SJCRH30 (cell line): Measurements from ENCODE around the gene RAMP1. TPM values are rescaled to one million over a fixed set of nuclear protein-coding genes. Genes with fewer than 3 reads are reported as not detected.
"Not testable (repeated sequence)": the region's sequence is repeated elsewhere in the genome, so short reads cannot be mapped to it uniquely, and the experiment has no call there.

Experiments used
- DNase-seq, 2 experiments: peaks; one replicate each; pipeline ENCODE4 v3.0.0-alpha.2; 2015 to 2020
- H3K27ac ChIP-seq: fragments of 250-450 bp; sonication (Bioruptor Pico); 2 replicates; pipeline ENCODE4 v1.5.1; 2020; ENCODE audit warnings: mild to moderate bottlenecking, moderate library complexity
- H3K27me3 ChIP-seq: fragments of 250-450 bp; sonication (Bioruptor Pico); 2 replicates; pipeline ENCODE4 v1.5.1; 2020; ENCODE audit warnings: mild to moderate bottlenecking, moderate library complexity
- H3K36me3 ChIP-seq: fragments of 250-450 bp; sonication (Bioruptor Pico); 2 replicates; pipeline ENCODE4 v1.5.1; 2020; ENCODE audit warnings: mild to moderate bottlenecking, moderate library complexity
- H3K4me1 ChIP-seq: fragments of 250-450 bp; sonication (Bioruptor Pico); 2 replicates; pipeline ENCODE4 v1.5.1; 2020; ENCODE audit warnings: mild to moderate bottlenecking, moderate library complexity
- H3K4me3 ChIP-seq: fragments of 250-450 bp; sonication (Bioruptor Pico); 2 replicates; pipeline ENCODE4 v1.5.1; 2020; ENCODE audit warnings: mild to moderate bottlenecking, moderate library complexity
- H3K9me3 ChIP-seq: fragments of 250-450 bp; sonication (Bioruptor Pico); replicated peaks from 2 replicates; pipeline ENCODE4 v1.5.1; 2020; ENCODE audit warnings: mild to moderate bottlenecking, moderate library complexity
- total RNA-seq: library from RNA; depleted of rRNA; stranded (reverse); fragments of >200 nt; shearing (Covaris generic); gene quantifications from 2 replicates; pipeline ENCODE4 v1.2.3, GENCODE V29; 2014; rRNA removed

The RAMP1 gene
- total RNA-seq, 1 experiment from 2014 or later, result not detected

GRCh38 chr2:237943395-237944094, 84.1 kb downstream of the RAMP1 start:
- H3K4me1 ChIP-seq, result no peaks in the 10 kb centered on the region
- no peak for DNase-seq
- no peaks in the 10 kb centered on the region for H3K9me3 ChIP-seq
- no peak overlapping the region for H3K4me3 ChIP-seq
- no peak overlapping the region for H3K27ac ChIP-seq
- H3K27me3 ChIP-seq, result no peaks in the 10 kb centered on the region
- no peaks in the 10 kb centered on the region for H3K36me3 ChIP-seq

GRCh38 chr2:237944302-237944701, 84.9 kb downstream of the RAMP1 start:
- no peaks in the 10 kb centered on the region for H3K9me3 ChIP-seq
- no peaks in the 10 kb centered on the region for H3K4me1 ChIP-seq
- no peaks in the 10 kb centered on the region for H3K27me3 ChIP-seq
- no peak for DNase-seq
- no peak overlapping the region for H3K4me3 ChIP-seq
- no peak overlapping the region for H3K27ac ChIP-seq
- no peaks in the 10 kb centered on the region for H3K36me3 ChIP-seq

- no peak for DNase-seq
- no peak overlapping the region for H3K27ac ChIP-seq
- no peak overlapping the region for H3K4me3 ChIP-seq
- no peaks in the 10 kb centered on the region for H3K9me3 ChIP-seq
- no peaks in the 10 kb centered on the region for H3K27me3 ChIP-seq
- H3K36me3 ChIP-seq, result no peaks in the 10 kb centered on the region
- H3K4me1 ChIP-seq, result no peaks in the 10 kb centered on the region
Observed at GRCh38 chr2:237946423-237946822, 87.0 kb downstream of the RAMP1 start.

- H3K27me3 ChIP-seq, H3K36me3 ChIP-seq, H3K27ac ChIP-seq, DNase-seq, H3K4me3 ChIP-seq, H3K9me3 ChIP-seq, H3K4me1 ChIP-seq: not testable (repeated sequence)
Observed at GRCh38 chr2:237951354-237951753, 91.9 kb downstream of the RAMP1 start.

GRCh38 chr2:237951878-237952277, 92.5 kb downstream of the RAMP1 start:
- Histone ChIP-seq H3K4me3 (no peak overlapping the region), H3K27ac (no peak overlapping the region), H3K4me1 (no peaks in the 10 kb centered on the region), H3K27me3 (no peaks in the 10 kb centered on the region; the same call in 1 of the 2 replicates), H3K36me3 (no peaks in the 10 kb centered on the region), H3K9me3 (no peaks in the 10 kb centered on the region)
- no peak for DNase-seq

GRCh38 chr2:237952851-237953250, 93.4 kb downstream of the RAMP1 start:
- DNase-seq, result no peak
- no peaks in the 10 kb centered on the region for H3K9me3 ChIP-seq
- no peaks in the 10 kb centered on the region for H3K36me3 ChIP-seq
- no peak overlapping the region for H3K27ac ChIP-seq
- H3K4me3 ChIP-seq, result no peak overlapping the region
- H3K4me1 ChIP-seq, result no peaks in the 10 kb centered on the region
- H3K27me3 ChIP-seq, result no peaks in the 10 kb centered on the region; the same call in 1 of the 2 replicates

- no peaks in the 10 kb centered on the region for H3K4me1 ChIP-seq
- no peak overlapping the region for H3K27ac ChIP-seq
- no peaks in the 10 kb centered on the region; the same call in 1 of the 2 replicates for H3K27me3 ChIP-seq
- DNase-seq, result no peak
- H3K4me3 ChIP-seq, result no peak overlapping the region
- H3K9me3 ChIP-seq, result no peaks in the 10 kb centered on the region
- no peaks in the 10 kb centered on the region for H3K36me3 ChIP-seq
Observed at GRCh38 chr2:237955640-237956401, 96.4 kb downstream of the RAMP1 start.

GRCh38 chr2:237956402-237956736, 96.9 kb downstream of the RAMP1 start:
- H3K27ac ChIP-seq, result no peak overlapping the region
- no peaks in the 10 kb centered on the region for H3K9me3 ChIP-seq
- H3K36me3 ChIP-seq, result no peaks in the 10 kb centered on the region
- H3K27me3 ChIP-seq, result no peaks in the 10 kb centered on the region; the same call in 1 of the 2 replicates
- no peak for DNase-seq
- no peaks in the 10 kb centered on the region for H3K4me1 ChIP-seq
- H3K4me3 ChIP-seq, result no peak overlapping the region

GRCh38 chr2:237961637-237962036, 102.2 kb downstream of the RAMP1 start:
- Histone ChIP-seq H3K27ac (no peak overlapping the region), H3K4me1 (no peaks in the 10 kb centered on the region), H3K27me3 (no peaks in the 10 kb centered on the region), H3K9me3 (no peaks in the 10 kb centered on the region), H3K36me3 (no peaks in the 10 kb centered on the region), H3K4me3 (no peak overlapping the region)
- no peak for DNase-seq

Other genes starting within 250 kb of the RAMP1 start
- gene LRRFIP1, start 232.0 kb upstream of the RAMP1 start, total RNA-seq, result 53.3 and 61.5 TPM in 2 replicates
- 0.15 and 0.28 TPM in 2 replicates for gene RBM44, start 60.8 kb upstream of the RAMP1 start, total RNA-seq
- 46.4 and 50.5 TPM in 2 replicates for gene UBE2F, start 107.4 kb downstream of the RAMP1 start, total RNA-seq
- gene SCLY, start 201.4 kb downstream of the RAMP1 start, total RNA-seq, result 35.9 and 36.7 TPM in 2 replicates
- gene ESPNL, start 240.7 kb downstream of the RAMP1 start, total RNA-seq, result 2.6 and 3.1 TPM in 2 replicates